T-cell (primary cell): Measurements from ENCODE around the gene CAMSAP2. TPM values are rescaled to one million over a fixed set of nuclear protein-coding genes. Genes with fewer than 3 reads are reported as not detected.
"Not testable (repeated sequence)": the region's sequence is repeated elsewhere in the genome, so short reads cannot be mapped to it uniquely, and the experiment has no call there.

Source experiments
- ATAC-seq, 4 experiments: fragments of 200-7000 bp in 3 of 4; fragments of 150-1000 bp in 1 of 4; cut with Tn5 transposase; replicated peaks in 1 of 4; 1 replicate in 3 of 4; 2 replicates in 1 of 4; pipeline ENCODE4 v1.10.0; 2021; ENCODE audit warnings: moderate library complexity in 3 of 4, mild to moderate bottlenecking in 2 of 4, moderate number of reproducible peaks in 1 of 4
- CTCF ChIA-PET, 2 donors: fragments of 300-600 bp; sonication (Branson Sonifier 250); formaldehyde crosslinking; loops; one replicate each; lab custom pipeline; 2022; ENCODE audit warnings: antibody characterized with exemption in 2 of 2; lab: Charles Lee
- POLR2A ChIA-PET, 2 donors: fragments of 300-600 bp; sonication (Branson Sonifier 250); formaldehyde crosslinking; loops; one replicate each; lab custom pipeline; 2022; ENCODE audit warnings: antibody characterized with exemption in 2 of 2; lab: Charles Lee
- DNase-seq, 35 experiments: peaks; one replicate each; pipeline versions ENCODE4 v3.0.0 to v3.0.0-alpha.2; 2013 to 2023
- H3K27ac ChIP-seq: one replicate; pipeline ENCODE4 v1.5.1; 2013; ENCODE audit warnings: low read length
- H3K27me3 ChIP-seq, 2 experiments: replicated peaks in 1 of 2; 1 replicate in 1 of 2; 2 replicates in 1 of 2; pipeline versions ENCODE4 v1.6.1 to v1.7.0; 2013; ENCODE audit warnings: low read length in 1 of 2, mixed read lengths in 1 of 2; ENCODE audit not compliant: control insufficient read depth in 2 of 2, insufficient read depth in 2 of 2; ENCODE audit errors: extremely low read depth in 1 of 2
- H3K36me3 ChIP-seq, 2 donors: 1 replicate in 1 of 2; 2 replicates in 1 of 2; pipeline versions ENCODE4 v1.6.1 to v1.7.0; 2013; ENCODE audit warnings: low read length in 1 of 2; ENCODE audit not compliant: control insufficient read depth in 2 of 2, insufficient read depth in 1 of 2; ENCODE audit errors: extremely low read depth in 1 of 2
- H3K4me1 ChIP-seq, 2 experiments: 1 replicate in 1 of 2; 2 replicates in 1 of 2; pipeline versions ENCODE4 v1.6.1 to v1.7.0; 2013; ENCODE audit warnings: low read length in 2 of 2, mixed read lengths in 1 of 2; ENCODE audit not compliant: insufficient read depth in 2 of 2, control insufficient read depth in 1 of 2; ENCODE audit errors: extremely low read depth in 1 of 2
- H3K4me3 ChIP-seq, 2 donors: 1 replicate in 1 of 2; 2 replicates in 1 of 2; pipeline versions ENCODE4 v1.5.1 to v1.7.0; 2013; ENCODE audit warnings: mild to moderate bottlenecking in 2 of 2, low read length in 1 of 2, moderate library complexity in 1 of 2; ENCODE audit not compliant: control insufficient read depth in 1 of 2; ENCODE audit errors: extremely low read depth in 1 of 2
- H3K9me3 ChIP-seq: 2 replicates; pipeline ENCODE4 v1.7.0; 2013
- H3K27ac Mint-ChIP-seq, 2 donors: one replicate each; pipeline ENCODE4 v1.8.0; 2020 to 2021; ENCODE audit warnings: mild to moderate bottlenecking in 2 of 2, mixed read lengths in 2 of 2
- H3K27me3 Mint-ChIP-seq, 2 donors: one replicate each; pipeline ENCODE4 v1.8.0; 2021 to 2022; ENCODE audit warnings: mixed read lengths in 2 of 2
- H3K36me3 Mint-ChIP-seq: one replicate; pipeline ENCODE4 v1.8.0; 2021; ENCODE audit warnings: mixed read lengths
- H3K4me1 Mint-ChIP-seq, 3 donors: one replicate each; pipeline ENCODE4 v1.8.0; 2020 to 2022; ENCODE audit warnings: mixed read lengths in 3 of 3, mild to moderate bottlenecking in 1 of 3
- H3K4me3 Mint-ChIP-seq, 3 donors: one replicate each; pipeline ENCODE4 v1.8.0; 2020 to 2022; ENCODE audit warnings: mild to moderate bottlenecking in 3 of 3, mixed read lengths in 3 of 3, moderate library complexity in 3 of 3
- H3K9me3 Mint-ChIP-seq, 3 donors: one replicate each; pipeline ENCODE4 v1.8.0; 2020 to 2022; ENCODE audit warnings: mixed read lengths in 3 of 3
- WGBS: methylation state at CpG from one replicate; pipeline ENCODE4 v1.1.5; 2013; ENCODE audit warnings: missing lambda C conversion rate; ENCODE audit not compliant: insufficient coverage; 5-methylcytosine and 5-hydroxymethylcytosine counted together
- total RNA-seq, 35 experiments: library from RNA in 6 of 35; stranded (reverse) in 6 of 35; fragments of 120-200 nt in 1 of 35; gene quantifications; one replicate each; pipeline versions ENCODE4 v1.2.1 to v1.2.4 and lab custom pipeline; 2013 to 2026

Gene CAMSAP2
- total RNA-seq, 5 donors from 2014 or later (not counting 1 experiment from before 2014, with no cell fraction given), result 4.6 to 9.1 (median 5.2) TPM

GRCh38 chr1:200816624-200817224, 78.0 kb downstream of the CAMSAP2 start:
- DNase-seq, result peak in 1 of 35 experiments; percentile 5
- no CpG with 5 or more reads among the region's 26 CpGs for WGBS
- H3K36me3 ChIP-seq, H3K9me3 Mint-ChIP-seq, H3K27me3 ChIP-seq, H3K27ac Mint-ChIP-seq, H3K4me1 ChIP-seq, H3K9me3 ChIP-seq, H3K4me3 Mint-ChIP-seq, ATAC-seq, H3K36me3 Mint-ChIP-seq, POLR2A ChIA-PET, H3K4me1 Mint-ChIP-seq, H3K4me3 ChIP-seq, H3K27me3 Mint-ChIP-seq, H3K27ac ChIP-seq: not testable (repeated sequence)
- CTCF ChIA-PET, result interaction anchor here in 1 of 2 donors (0.6 kb wide), 1 partner anchor 764 kb away, joined by 4 read pairs; no protein-coding TSS in a partner anchor

GRCh38 chr1:200818248-200818647, 79.6 kb downstream of the CAMSAP2 start:
- Mint-ChIP-seq H3K36me3 (peaks cover 4% of the 10 kb centered on the region), H3K9me3 (no peaks in the 10 kb centered on the region), H3K4me1 (no peaks in the 10 kb centered on the region), H3K27ac (no peak overlapping the region), H3K27me3 (no peaks in the 10 kb centered on the region), H3K4me3 (no peak overlapping the region)
- WGBS, result no CpG with 5 or more reads among the region's 1 CpG
- POLR2A ChIA-PET, result no interaction called here
- no peaks in the 10 kb centered on the region for H3K36me3 ChIP-seq
- H3K27ac ChIP-seq, result no peak overlapping the region
- H3K27me3 ChIP-seq, result no peaks in the 10 kb centered on the region
- DNase-seq (no peak), ATAC-seq (no peak)
- H3K4me3 ChIP-seq, result no peak overlapping the region
- no peaks in the 10 kb centered on the region for H3K4me1 ChIP-seq
- CTCF ChIA-PET, result no interaction called here
- H3K9me3 ChIP-seq, result no peaks in the 10 kb centered on the region

GRCh38 chr1:200819726-200820125, 81.0 kb downstream of the CAMSAP2 start:
- H3K4me3 Mint-ChIP-seq, result no peak overlapping the region
- WGBS, result 83% methylated on average over 1 of the region's 2 CpGs
- ChIA-PET CTCF (no interaction called here), POLR2A (interaction anchor here in 1 of 2 donors (0.6 kb wide), 1 partner anchor 10 kb away, joined by 4 read pairs; no protein-coding TSS in a partner anchor)
- no peak overlapping the region for H3K27ac ChIP-seq
- no peaks in the 10 kb centered on the region for H3K36me3 ChIP-seq
- H3K27me3 ChIP-seq, result no peaks in the 10 kb centered on the region
- no peak overlapping the region for H3K27ac Mint-ChIP-seq
- H3K4me1 Mint-ChIP-seq, result no peaks in the 10 kb centered on the region
- H3K9me3 ChIP-seq, result no peaks in the 10 kb centered on the region
- H3K9me3 Mint-ChIP-seq, result no peaks in the 10 kb centered on the region
- no peak overlapping the region for H3K4me3 ChIP-seq
- no peaks in the 10 kb centered on the region for H3K4me1 ChIP-seq
- no peak for DNase-seq
- peaks cover 8% of the 10 kb centered on the region for H3K36me3 Mint-ChIP-seq
- no peaks in the 10 kb centered on the region for H3K27me3 Mint-ChIP-seq
- no peak for ATAC-seq

GRCh38 chr1:200831091-200831490, 92.4 kb downstream of the CAMSAP2 start:
- CTCF ChIA-PET, result no interaction called here
- no peaks in the 10 kb centered on the region for H3K4me1 ChIP-seq
- Mint-ChIP-seq H3K9me3 (peaks cover 0 to under 1% (median under 1%) of the 10 kb centered on the region in 3 donors), H3K27ac (no peak overlapping the region), H3K27me3 (no peaks in the 10 kb centered on the region), H3K36me3 (peaks cover under 1% of the 10 kb centered on the region), H3K4me1 (peaks cover 3 to 9% (median 4%) of the 10 kb centered on the region in 3 donors), H3K4me3 (no peak overlapping the region)
- DNase-seq (no peak), ATAC-seq (no peak)
- POLR2A ChIA-PET, result no interaction called here
- WGBS, result no CpG with 5 or more reads among the region's 2 CpGs
- no peak overlapping the region for H3K4me3 ChIP-seq
- H3K27ac ChIP-seq, result no peak overlapping the region
- no peaks in the 10 kb centered on the region for H3K9me3 ChIP-seq
- H3K27me3 ChIP-seq, result no peaks in the 10 kb centered on the region
- no peaks in the 10 kb centered on the region for H3K36me3 ChIP-seq

GRCh38 chr1:200834383-200834782, 95.7 kb downstream of the CAMSAP2 start:
- Mint-ChIP-seq H3K27ac (no peak overlapping the region), H3K27me3 (no peaks in the 10 kb centered on the region), H3K36me3 (peaks cover 8% of the 10 kb centered on the region), H3K4me1 (no peaks in the 10 kb centered on the region), H3K9me3 (peaks cover 0 to 7% (median 5%) of the 10 kb centered on the region in 3 donors), H3K4me3 (no peak overlapping the region)
- Histone ChIP-seq H3K36me3 (no peaks in the 10 kb centered on the region), H3K4me3 (no peak overlapping the region), H3K9me3 (no peaks in the 10 kb centered on the region), H3K27ac (no peak overlapping the region), H3K4me1 (no peaks in the 10 kb centered on the region), H3K27me3 (no peaks in the 10 kb centered on the region)
- 100% methylated on average over 2 of the region's 5 CpGs for WGBS
- no peak for ATAC-seq
- ChIA-PET POLR2A (no interaction called here), CTCF (interaction anchor here in 1 of 2 donors (0.6 kb wide), 1 partner anchor 398 kb away, joined by 3 read pairs; no protein-coding TSS in a partner anchor)
- no peak for DNase-seq

GRCh38 chr1:200836213-200836612, 97.5 kb downstream of the CAMSAP2 start:
- Mint-ChIP-seq H3K4me1 (no peaks in the 10 kb centered on the region), H3K4me3 (no peak overlapping the region), H3K9me3 (peaks cover 0 to 7% (median 5%) of the 10 kb centered on the region in 3 donors), H3K27me3 (no peaks in the 10 kb centered on the region), H3K36me3 (peaks cover 8% of the 10 kb centered on the region), H3K27ac (no peak overlapping the region)
- no peak overlapping the region for H3K27ac ChIP-seq
- POLR2A ChIA-PET, result no interaction called here
- DNase-seq (no peak), ATAC-seq (no peak)
- H3K9me3 ChIP-seq, result no peaks in the 10 kb centered on the region
- no peak overlapping the region for H3K4me3 ChIP-seq
- H3K27me3 ChIP-seq, result no peaks in the 10 kb centered on the region
- CTCF ChIA-PET, result interaction anchor here in 1 of 2 donors (0.7 kb wide), 1 partner anchor 239 kb away, joined by 6 read pairs; no protein-coding TSS in a partner anchor
- no peaks in the 10 kb centered on the region for H3K4me1 ChIP-seq
- no peaks in the 10 kb centered on the region for H3K36me3 ChIP-seq
- no CpG with 5 or more reads among the region's 3 CpGs for whole genome bisulfite sequencing
